HCT116 (cell line): Measurements from ENCODE around the gene CEMIP2. TPM values are rescaled to one million over a fixed set of nuclear protein-coding genes. Genes with fewer than 3 reads are reported as not detected.
A peak's percentile ranks its signal among the peaks of the same experiment; 100 is the strongest.

Experiments used
- ATAC-seq: fragments of 200-7000 bp; cut with Tn5 transposase; 2 replicates; pipeline ENCODE4 v1.9.1; 2020; ENCODE audit warnings: mild to moderate bottlenecking, moderate library complexity
- BruUV-seq: library from RNA; stranded (reverse); fragments of 400-500 nt; replicated peaks from 2 replicates; lab custom pipeline; 2021; lab: Mats Ljungman, UMichigan
- CTCF ChIA-PET: fragments of 300-600 bp; sonication (Branson Sonifier 250); formaldehyde crosslinking; loops from one replicate; lab custom pipeline; 2021; ENCODE audit warnings: antibody characterized with exemption; lab: Charles Lee
- POLR2A ChIA-PET: fragments of 300-600, 350-600 bp; sonication (Branson Sonifier 250); formaldehyde crosslinking; loops from one replicate; lab custom pipeline; 2021; ENCODE audit warnings: antibody characterized with exemption; lab: Charles Lee
- RAD21 ChIA-PET, 2 experiments: fragments of 300-600 bp; sonication (Branson Sonifier 250); formaldehyde crosslinking; loops; one replicate each; lab custom pipeline; 2023; ENCODE audit warnings: low total read pairs in 2 of 2; ENCODE audit not compliant: uncharacterized antibody in 2 of 2, unreplicated experiment in 2 of 2, low non-redundant PET in 1 of 2; lab: Charles Lee
- DNase-seq: peaks from one replicate; pipeline ENCODE4 v3.0.0-alpha.2; 2010; ENCODE audit warnings: low read depth, low spot score
- H2AFZ ChIP-seq: fragments of 200-600 bp; shearing (Covaris generic), sonication (generic); 2 replicates; pipeline ENCODE4 v1.6.1; 2017; ENCODE audit warnings: low read depth, mixed run types, mixed read lengths, antibody characterized with exemption, low read length; ENCODE audit not compliant: poor library complexity, severe bottlenecking
- H3K27ac ChIP-seq: 2 replicates; pipeline ENCODE4 v1.5.1; 2012; ENCODE audit warnings: low read depth, low read length
- H3K27me3 ChIP-seq: fragments of 200-600 bp; sonication (generic); 2 replicates; pipeline ENCODE4 v1.6.1; 2016; ENCODE audit warnings: mixed run types, low read length, mixed read lengths; ENCODE audit not compliant: insufficient read depth
- H3K36me3 ChIP-seq, 2 experiments: fragments of 200-500 bp in 1 of 2; fragments of 200-600 bp in 1 of 2; sonication (Bioruptor generic) in 1 of 2; sonication (generic) in 1 of 2; 2 replicates each; pipeline versions ENCODE4 v1.5.1 to v1.6.1; 2014 to 2016; ENCODE audit warnings: low read length in 2 of 2, inconsistent platforms in 1 of 2, mixed read lengths in 1 of 2, mixed run types in 1 of 2; ENCODE audit not compliant: insufficient read depth in 2 of 2, control insufficient read depth in 1 of 2
- H3K4me1 ChIP-seq, 2 experiments: fragments of 200-600 bp in 1 of 2; sonication (generic) in 1 of 2; 2 replicates each; pipeline versions ENCODE4 v1.5.1 to v1.6.1; 2012 to 2017; ENCODE audit warnings: low read length in 2 of 2, inconsistent platforms in 1 of 2, mild to moderate bottlenecking in 1 of 2, mixed read lengths in 1 of 2, mixed run types in 1 of 2, moderate library complexity in 1 of 2; ENCODE audit not compliant: insufficient read depth in 2 of 2, control insufficient read depth in 1 of 2
- H3K4me2 ChIP-seq: fragments of 200-600 bp; sonication (generic); 2 replicates; pipeline ENCODE4 v1.6.1; 2017; ENCODE audit warnings: mixed run types, low read length, mixed read lengths
- H3K4me3 ChIP-seq, 2 experiments: fragments of 200-600 bp in 1 of 2; sonication (generic) in 1 of 2; replicated peaks in 1 of 2; 2 replicates each; pipeline ENCODE4 v1.5.1; 2011 to 2016; ENCODE audit warnings: low read length in 2 of 2, control low read depth in 1 of 2, low read depth in 1 of 2, mild to moderate bottlenecking in 1 of 2, mixed read lengths in 1 of 2, mixed run types in 1 of 2
- H3K79me2 ChIP-seq: fragments of 200-600 bp; sonication (generic); 2 replicates; pipeline ENCODE4 v1.6.1; 2017; ENCODE audit warnings: mild to moderate bottlenecking, mixed run types, low read length, moderate library complexity, mixed read lengths; ENCODE audit not compliant: insufficient read depth
- H3K9ac ChIP-seq: fragments of 200-600 bp; sonication (generic); 2 replicates; pipeline ENCODE4 v1.6.1; 2016; ENCODE audit warnings: low read length, mixed read lengths
- H3K9me2 ChIP-seq: fragments of 200-600 bp; sonication (generic), shearing (Covaris generic); 2 replicates; pipeline ENCODE4 v1.6.1; 2017; ENCODE audit warnings: mixed run types, mild to moderate bottlenecking, moderate library complexity; ENCODE audit not compliant: insufficient read depth
- H3K9me3 ChIP-seq, 2 experiments: fragments of 200-500 bp in 1 of 2; fragments of 200-600 bp in 1 of 2; sonication (Bioruptor generic) in 1 of 2; sonication (generic) in 1 of 2; 2 replicates each; pipeline ENCODE4 v1.6.1; 2014 to 2017; ENCODE audit warnings: low read length in 2 of 2, mixed read lengths in 2 of 2, inconsistent platforms in 1 of 2, low read depth in 1 of 2, mild to moderate bottlenecking in 1 of 2, mixed run types in 1 of 2, moderate library complexity in 1 of 2; ENCODE audit not compliant: control insufficient read depth in 1 of 2, insufficient read depth in 1 of 2
- H4K20me1 ChIP-seq: fragments of 200-600 bp; sonication (generic), shearing (Covaris generic); 2 replicates; pipeline ENCODE4 v1.6.1; 2017; ENCODE audit warnings: mixed run types, mild to moderate bottlenecking, moderate library complexity; ENCODE audit not compliant: insufficient read depth
- ATF3 ChIP-seq: IDR thresholded peaks from 2 replicates; pipeline ENCODE4 v1.6.1; 2012
- CTCF ChIP-seq, 3 experiments: fragments of 200-600 bp in 1 of 3; sonication (generic) in 1 of 3; IDR thresholded peaks in 2 of 3; conservative IDR thresholded peaks in 1 of 3; 2 replicates each; pipeline ENCODE4 v1.5.1; 2012 to 2017; ENCODE audit warnings: low read depth in 2 of 3, low read length in 2 of 3, antibody characterized with exemption in 1 of 3, borderline replicate concordance in 1 of 3, control low read depth in 1 of 3, mild to moderate bottlenecking in 1 of 3, mixed read lengths in 1 of 3, mixed run types in 1 of 3, moderate library complexity in 1 of 3; ENCODE audit not compliant: insufficient read depth in 1 of 3
- EGR1 ChIP-seq: IDR thresholded peaks from 2 replicates; pipeline ENCODE4 v1.6.1; 2012; ENCODE audit warnings: low read depth
- ELF1 ChIP-seq: IDR thresholded peaks from 2 replicates; pipeline ENCODE4 v1.6.1; 2012; ENCODE audit warnings: low read depth, borderline replicate concordance
- FOSL1 ChIP-seq: IDR thresholded peaks from 2 replicates; pipeline ENCODE4 v1.6.1; 2012; ENCODE audit warnings: low read depth
- JUND ChIP-seq: IDR thresholded peaks from 2 replicates; pipeline ENCODE4 v1.6.1; 2012
- POLR2A ChIP-seq: IDR thresholded peaks from 2 replicates; pipeline ENCODE4 v1.7.0; 2011; ENCODE audit warnings: borderline replicate concordance; ENCODE audit not compliant: insufficient read depth, insufficient read length; ENCODE audit errors: extremely low read depth
- POLR2AphosphoS5 ChIP-seq: IDR thresholded peaks from 2 replicates; pipeline ENCODE4 v1.6.1; 2011; ENCODE audit warnings: mild to moderate bottlenecking, low read depth, low read length, moderate library complexity
- RAD21 ChIP-seq: IDR thresholded peaks from 2 replicates; pipeline ENCODE4 v1.6.1; 2012; ENCODE audit warnings: low read depth, mild to moderate bottlenecking
- SRF ChIP-seq: IDR thresholded peaks from 2 replicates; pipeline ENCODE4 v1.6.1; 2012; ENCODE audit warnings: low read depth
- TCF7L2 ChIP-seq: IDR thresholded peaks from 2 replicates; pipeline ENCODE4 v1.7.0; 2011; ENCODE audit warnings: borderline replicate concordance, inconsistent platforms; ENCODE audit not compliant: insufficient read depth, insufficient read length; ENCODE audit errors: extremely low read depth
- YY1 ChIP-seq: IDR thresholded peaks from 2 replicates; pipeline ENCODE4 v1.6.1; 2011; ENCODE audit warnings: low read length, low read depth, moderate library complexity, mild to moderate bottlenecking; ENCODE audit not compliant: insufficient replicate concordance; ENCODE audit errors: extremely low read depth
- ZBTB33 ChIP-seq: IDR thresholded peaks from 2 replicates; pipeline ENCODE4 v1.6.1; 2011; ENCODE audit warnings: mild to moderate bottlenecking, low read length, moderate library complexity; ENCODE audit not compliant: insufficient replicate concordance; ENCODE audit errors: extremely low read depth
- ZFX ChIP-seq: fragments of 450-650 bp; IDR thresholded peaks from 2 replicates; pipeline ENCODE4 v1.6.1; 2017
- ZNF274 ChIP-seq: fragments of 200-500 bp; sonication (Bioruptor generic); IDR thresholded peaks from 2 replicates; pipeline ENCODE4 v1.6.1; 2014; ENCODE audit warnings: mild to moderate bottlenecking, low read depth, low read length, inconsistent platforms
- intact Hi-C: fragments of 100-400 bp; cut with micrococcal nuclease; formaldehyde crosslinking; loops from 2 replicates; pipeline ENCODE4 v1.10.0; 2022
- total RNA-seq: library from RNA; stranded (reverse); gene quantifications from one replicate; pipeline ENCODE4 v1.2.1, GENCODE V29; 2021; ENCODE audit not compliant: unreplicated experiment

Gene CEMIP2
- total RNA-seq, 1 experiment from 2014 or later = 14.3 TPM

- ChIA-PET RAD21 (no interaction called here), POLR2A (no interaction called here), CTCF (no interaction called here)
- H3K79me2 ChIP-seq = no peaks in the 10 kb centered on the region
- DNase-seq (no peak), ATAC-seq (no peak)
- H3K4me2 ChIP-seq = 0 out of 2 replicates have a peak overlapping the region, but pooled peaks have one; percentile 52
- no TSS peak for BruUV-seq
- H4K20me1 ChIP-seq = no peaks in the 10 kb centered on the region
- no peak overlapping the region for H3K4me3 ChIP-seq
- no peaks in the 10 kb centered on the region for H3K27me3 ChIP-seq
- no peak overlapping the region for H2AFZ ChIP-seq
- no peaks in the 10 kb centered on the region for H3K36me3 ChIP-seq
- intact Hi-C loops = no loop called here
- no peak overlapping the region for H3K27ac ChIP-seq
- no peak overlapping the region for H3K9ac ChIP-seq
- H3K9me3 ChIP-seq = no peaks in the 10 kb centered on the region
- TF ChIP-seq TCF7L2 (no peak), ZBTB33 (no peak), FOSL1 (no peak), ZNF274 (no peak), ATF3 (no peak), JUND (no peak), POLR2A (no peak), ZFX (no peak), SRF (no peak), EGR1 (no peak), YY1 (no peak), ELF1 (no peak), RAD21 (no peak), CTCF (IDR thresholded peaks at IDR 0.05 in 2 of 3, conservative IDR thresholded peaks at IDR 0.05 in 1 of 3; ENCODE audit: borderline replicate concordance in 1 of 3, insufficient read depth in 1 of 3, low read depth in 2 of 3, low read length in 2 of 3) (no peak), POLR2AphosphoS5 (no peak)
- no peaks in the 10 kb centered on the region; the same call in 1 of the 2 replicates for H3K9me2 ChIP-seq
- peaks cover 19 to 36% of the 10 kb centered on the region in 2 experiments for H3K4me1 ChIP-seq
Observed at GRCh38 chr9:71690063-71690688, 78.1 kb downstream of the CEMIP2 start.
